HG02678 (cell line): ENCODE measurements around the gene MARK2.

Experiments used
- ATAC-seq: cut with Tn5 transposase; IDR thresholded peaks from one replicate; pipeline ENCODE4 v1.9.1; 2021; ENCODE audit warnings: mild to moderate bottlenecking, moderate library complexity; ENCODE audit not compliant: unreplicated experiment

MARK2 gene

GRCh38 chr11:63879598-63880402 is 40.9 kb downstream of the MARK2 start:
- no peak for ATAC-seq

DNA sequence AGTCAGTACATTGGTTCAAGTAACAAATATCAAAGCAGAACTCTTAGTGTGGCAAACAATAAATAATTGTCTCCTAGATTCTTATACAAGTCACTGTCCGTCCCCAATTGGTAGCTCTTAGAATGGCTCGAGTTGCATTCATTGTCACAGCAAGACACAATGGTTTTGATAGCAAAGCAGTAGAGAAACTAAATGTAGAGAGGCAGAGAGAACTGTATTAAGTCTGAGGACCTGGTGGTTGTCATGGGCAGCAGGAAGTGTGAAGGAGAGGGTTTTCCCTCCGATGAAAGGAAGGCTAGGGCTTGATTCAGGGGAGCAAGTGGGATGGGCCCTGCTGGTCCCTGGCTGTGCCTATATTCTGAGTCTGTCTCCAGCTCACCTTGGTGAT is 41.5 kb downstream of the MARK2 start:
- no peak for ATAC-seq

DNA sequence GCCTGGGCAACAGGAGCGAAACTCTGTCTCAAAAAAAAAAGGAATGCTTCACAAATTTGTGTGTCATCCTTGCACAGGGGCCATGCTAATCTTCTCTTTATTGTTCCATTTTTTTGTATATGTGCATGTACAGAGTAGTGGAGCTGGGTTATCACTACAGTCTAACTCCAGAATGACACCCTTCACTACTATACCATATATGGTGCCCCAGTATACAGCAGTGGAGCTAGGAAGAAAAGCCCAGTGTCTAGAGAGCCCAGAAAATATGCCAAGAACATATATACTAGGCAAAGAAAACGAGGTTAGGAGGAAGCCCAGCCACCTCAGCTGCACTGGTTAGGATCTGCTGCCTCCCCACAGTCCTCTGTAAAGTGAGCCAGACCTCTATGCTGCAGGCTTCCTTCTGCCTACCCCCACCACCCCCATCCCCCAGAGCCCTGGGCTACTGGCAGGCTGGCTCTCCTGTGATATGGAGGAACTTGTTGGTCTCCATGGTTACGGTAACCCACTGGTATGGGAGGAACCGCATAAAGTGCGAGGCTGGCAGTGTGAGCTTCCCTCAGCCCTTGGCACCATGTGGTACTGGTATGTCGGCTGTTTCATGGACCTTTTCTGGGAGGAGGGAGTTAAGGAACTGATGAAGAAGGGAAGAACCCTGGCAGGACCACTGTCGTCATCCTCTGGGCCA is 43.8 kb downstream of the MARK2 start:
- ATAC-seq: no peak

DNA sequence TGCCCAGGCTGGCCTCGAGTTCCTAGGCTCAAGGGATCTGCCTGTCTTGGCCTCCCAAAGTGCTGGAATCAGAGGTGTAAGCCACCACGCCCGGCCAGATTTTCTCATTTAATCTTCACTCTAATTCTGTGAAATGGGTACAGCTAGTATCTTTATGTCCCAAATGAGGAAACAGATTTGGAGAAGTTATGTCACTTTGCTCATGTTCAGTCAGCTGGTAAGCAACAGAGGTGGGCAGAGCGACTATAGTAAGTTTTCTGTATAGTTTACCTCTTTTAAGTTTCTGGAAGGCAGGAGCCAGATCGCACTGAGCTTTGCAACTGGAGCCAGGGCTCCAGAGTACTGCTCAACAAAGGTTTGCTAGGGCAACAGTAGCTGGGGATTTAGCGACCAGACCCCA is 44.9 kb downstream of the MARK2 start:
- no peak for ATAC-seq

DNA sequence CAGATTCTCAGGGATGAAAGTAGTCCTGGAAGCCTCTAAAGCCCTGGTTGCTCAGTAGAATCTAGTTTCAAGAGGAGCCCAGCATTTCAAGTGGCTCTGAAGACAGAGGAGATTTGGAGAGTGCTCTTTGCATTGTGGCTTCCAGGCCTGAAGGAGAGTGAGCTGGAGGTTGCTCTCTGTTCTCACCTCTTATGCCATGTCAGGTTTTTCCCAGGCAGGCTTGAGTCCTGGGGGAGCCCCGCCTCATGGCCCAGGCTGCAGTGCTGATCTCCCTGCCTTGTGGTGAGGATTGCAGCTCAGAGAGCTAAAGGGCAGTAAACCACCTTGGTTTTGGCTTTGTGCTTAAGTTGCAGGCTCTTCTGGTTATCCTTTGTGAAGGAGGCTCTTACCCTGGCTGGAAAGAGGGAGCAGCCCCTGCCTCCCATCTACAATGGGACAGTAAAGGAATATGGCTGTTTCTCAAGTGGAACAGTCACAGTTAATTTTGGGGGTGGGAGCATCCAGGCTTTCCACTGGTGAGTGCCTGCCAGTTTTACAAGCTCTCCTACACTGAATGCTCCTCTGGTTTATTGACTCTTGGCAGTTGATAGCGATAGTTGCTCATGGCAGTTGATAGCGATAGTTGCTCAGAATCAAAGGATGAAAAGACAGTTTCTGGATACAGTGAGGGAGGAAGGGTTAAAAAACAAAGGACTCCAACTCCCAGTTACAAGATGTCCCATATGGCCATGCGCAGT is 45.5 kb downstream of the MARK2 start:
- ATAC-seq: no peak

- ATAC-seq: no peak
Measured at GRCh38 chr11:63887386-63887999, 48.6 kb downstream of the MARK2 start.

- peak; percentile 59 for ATAC-seq
Measured at GRCh38 chr11:63888170-63889086, 49.5 kb downstream of the MARK2 start.

DNA sequence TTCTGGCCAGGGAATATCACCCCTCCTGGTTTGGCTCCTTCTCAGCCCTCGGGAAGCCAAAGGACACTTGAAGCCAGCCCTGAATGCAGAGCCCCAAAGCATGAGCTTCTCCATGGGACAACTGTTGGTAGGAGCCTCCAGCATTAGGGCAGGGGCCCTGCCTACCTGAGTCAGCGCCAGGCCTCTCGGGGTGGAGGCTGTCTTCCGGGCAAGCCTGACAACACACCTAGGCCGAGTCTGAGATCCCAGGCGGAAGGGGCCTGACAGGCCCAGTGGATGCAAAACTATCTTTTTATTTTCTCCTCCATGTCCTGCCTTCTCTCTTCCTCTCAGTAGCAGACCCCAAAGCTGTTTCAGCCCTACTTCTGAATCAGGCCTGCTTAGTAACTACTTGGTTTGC is 50.4 kb downstream of the MARK2 start:
- no peak for ATAC-seq

- no peak for ATAC-seq
Measured at GRCh38 chr11:63890368-63890767, 51.5 kb downstream of the MARK2 start.

GRCh38 chr11:63892228-63892627 is 53.3 kb downstream of the MARK2 start:
- no peak for ATAC-seq

GRCh38 chr11:63893355-63893754 is 54.4 kb downstream of the MARK2 start:
- ATAC-seq: no peak

DNA sequence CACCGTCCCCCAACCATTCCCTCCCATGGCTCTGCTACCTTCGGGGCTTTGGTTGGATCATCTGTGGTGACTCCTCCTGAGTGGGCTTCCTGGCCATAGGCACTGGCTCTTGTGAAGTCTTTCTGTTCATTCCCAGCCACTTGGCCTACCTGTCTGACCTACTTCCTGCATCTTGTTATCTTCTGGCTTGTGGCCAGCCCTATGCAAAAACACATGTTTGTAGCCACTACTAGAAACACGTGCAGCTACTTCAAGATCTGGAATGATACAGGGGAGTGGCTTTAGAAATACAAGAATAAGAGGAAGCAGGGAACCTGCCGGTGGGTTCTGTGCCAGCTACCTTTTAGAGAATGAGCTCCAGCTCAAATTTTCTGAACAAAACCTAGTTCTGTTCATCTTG is 57.2 kb downstream of the MARK2 start:
- ATAC-seq: no peak

GRCh38 chr11:63897459-63898146 is 58.7 kb downstream of the MARK2 start:
- no peak for ATAC-seq

- no peak for ATAC-seq
Measured at GRCh38 chr11:63901660-63902059, 62.8 kb downstream of the MARK2 start.

DNA sequence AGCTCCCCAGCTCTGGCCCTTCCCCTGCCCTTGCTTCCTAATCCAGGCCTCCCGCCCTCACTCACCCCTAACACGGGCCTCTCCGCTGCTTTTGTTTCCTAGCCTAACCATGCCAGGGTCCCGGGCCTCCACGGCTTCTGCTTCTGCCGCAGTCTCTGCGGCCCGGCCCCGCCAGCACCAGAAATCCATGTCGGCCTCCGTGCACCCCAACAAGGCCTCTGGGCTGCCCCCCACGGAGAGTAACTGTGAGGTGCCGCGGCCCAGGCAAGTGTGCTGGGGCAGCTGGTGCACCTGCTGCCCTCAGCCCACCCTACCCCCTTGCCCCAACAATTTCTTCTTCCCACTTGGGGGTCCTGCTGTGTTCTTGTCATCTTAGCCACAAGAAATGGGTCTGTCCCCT is 65.0 kb downstream of the MARK2 start:
- ATAC-seq: no peak

DNA sequence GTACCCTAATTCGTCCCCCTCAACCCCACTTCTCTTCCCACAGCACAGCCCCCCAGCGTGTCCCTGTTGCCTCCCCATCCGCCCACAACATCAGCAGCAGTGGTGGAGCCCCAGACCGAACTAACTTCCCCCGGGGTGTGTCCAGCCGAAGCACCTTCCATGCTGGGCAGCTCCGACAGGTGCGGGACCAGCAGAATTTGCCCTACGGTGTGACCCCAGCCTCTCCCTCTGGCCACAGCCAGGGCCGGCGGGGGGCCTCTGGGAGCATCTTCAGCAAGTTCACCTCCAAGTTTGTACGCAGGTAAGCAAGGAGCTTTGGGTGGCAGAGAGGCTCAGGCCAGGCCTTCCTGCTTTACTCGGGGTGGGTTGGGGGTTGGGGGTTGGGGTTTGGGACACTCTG is 65.8 kb downstream of the MARK2 start:
- ATAC-seq: no peak

DNA sequence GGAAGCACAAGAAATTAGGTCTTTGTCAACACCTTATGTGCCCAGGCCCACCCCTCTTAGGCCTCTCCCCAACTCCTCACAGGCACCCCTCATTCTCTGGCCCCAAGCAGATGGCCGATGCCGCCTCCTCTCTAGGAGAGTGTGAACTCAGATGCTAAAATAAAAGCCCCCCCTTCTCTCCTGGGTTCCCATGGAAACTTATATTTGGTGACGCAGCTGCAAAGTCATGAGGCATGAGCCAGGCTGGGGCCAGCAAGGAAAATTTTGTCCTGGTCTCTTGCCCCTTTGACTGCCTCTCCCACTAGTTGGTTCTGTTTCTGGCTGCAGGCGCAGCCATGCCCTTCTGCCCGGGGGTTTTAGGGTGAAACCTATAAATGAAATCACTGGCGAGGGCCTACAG is 66.3 kb downstream of the MARK2 start:
- ATAC-seq: no peak

DNA sequence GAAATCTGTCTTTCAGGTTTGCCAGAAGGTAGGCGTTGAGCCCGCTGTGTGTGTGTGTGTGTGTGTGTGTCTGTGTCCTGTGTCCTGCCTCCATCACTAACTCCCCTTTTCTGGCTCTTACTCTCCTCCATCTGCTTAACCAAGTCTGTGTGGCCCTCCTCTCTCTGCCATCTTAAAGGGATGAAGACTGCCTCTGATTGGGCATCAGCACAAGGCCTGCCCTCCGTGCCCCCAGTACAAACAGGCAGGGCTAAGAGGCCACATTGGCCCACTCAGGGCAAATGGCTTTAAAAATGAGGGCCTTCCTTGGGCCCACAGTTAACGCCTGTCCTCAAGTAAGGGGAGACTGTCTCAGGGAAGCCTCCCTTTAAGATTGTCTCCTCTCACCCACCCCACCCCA is 67.2 kb downstream of the MARK2 start:
- no peak for ATAC-seq

- no peak for ATAC-seq
Measured at GRCh38 chr11:63906585-63906984, 67.7 kb downstream of the MARK2 start.

- ATAC-seq: no peak
Measured at GRCh38 chr11:63907063-63907462, 68.2 kb downstream of the MARK2 start.
